Stomach (tissue), 9 donors: ENCODE data around the gene NRG3. TPM values are rescaled to one million over a fixed set of nuclear protein-coding genes. Genes with fewer than 3 reads are reported as not detected.
"Not testable (repeated sequence)": the region's sequence is repeated elsewhere in the genome, so short reads cannot be mapped to it uniquely, and the experiment has no call there.

Source experiments
- DNase-seq, 2 donors: peaks; one replicate each; pipeline versions ENCODE4 v3.0.0 to v3.0.0-alpha.2; 2013 to 2019
- H3K27ac ChIP-seq, 5 donors: fragments of 200-600 bp in 4 of 5; sonication (generic) in 4 of 5; one replicate each; pipeline ENCODE4 v1.5.1; 2013 to 2019; ENCODE audit warnings: mild to moderate bottlenecking in 1 of 5, moderate library complexity in 1 of 5
- H3K27me3 ChIP-seq, 3 donors: fragments of 200-600 bp; sonication (generic); one replicate each; pipeline ENCODE4 v1.5.1; 2017 to 2019; ENCODE audit warnings: mixed run types in 1 of 3
- H3K36me3 ChIP-seq, 4 donors: fragments of 200-600 bp; sonication (generic); 1 replicate in 3 of 4; 2 replicates in 1 of 4; pipeline ENCODE4 v1.5.1; 2016 to 2019
- H3K4me1 ChIP-seq, 4 donors: fragments of 200-600 bp; sonication (generic); one replicate each; pipeline ENCODE4 v1.5.1; 2016 to 2019
- H3K4me3 ChIP-seq, 4 donors: fragments of 200-600 bp; sonication (generic) in 3 of 4; one replicate each; pipeline ENCODE4 v1.5.1; 2016 to 2019; ENCODE audit warnings: mild to moderate bottlenecking in 1 of 4
- H3K9me3 ChIP-seq, 4 donors: fragments of 200-600 bp; sonication (generic); one replicate each; pipeline ENCODE4 v1.5.1; 2016 to 2019
- EP300 ChIP-seq: sonication (generic); formaldehyde crosslinking; IDR thresholded peaks from one replicate; pipeline ENCODE4 v1.6.1; 2017; ENCODE audit warnings: antibody characterized with exemption
- POLR2A ChIP-seq, 4 donors: fragments of 450-650 bp; IDR thresholded peaks; one replicate each; pipeline ENCODE4 v1.6.1; 2016; ENCODE audit warnings: antibody characterized with exemption in 4 of 4, control low read depth in 2 of 4, mild to moderate bottlenecking in 1 of 4, moderate library complexity in 1 of 4
- POLR2AphosphoS5 ChIP-seq, 3 donors: sonication (generic); formaldehyde crosslinking; IDR thresholded peaks; one replicate each; pipeline ENCODE4 v1.6.1; 2016; ENCODE audit warnings: antibody characterized with exemption in 3 of 3
- WGBS, 5 donors: extraction: QIAGEN DNeasy Blood & Tissue Kit in 3 of 5; methylation state at CpG; one replicate each; pipeline versions ENCODE4 v1.1.5 to v1.1.7; 2013 to 2018; 5-methylcytosine and 5-hydroxymethylcytosine counted together
- intact Hi-C: fragments of 100-400 bp; cut with DNase I; formaldehyde crosslinking; loops from one replicate; pipeline ENCODE4 v1.15.1; 2023; ENCODE audit warnings: low total_unique reads
- polyA plus RNA-seq, 3 donors: library from polyadenylated mRNA; stranded (reverse); fragments of 200-250 nt; gene quantifications; one replicate each; pipeline ENCODE4 v1.2.3, GENCODE V29; 2013
- total RNA-seq, 5 donors: library from RNA; depleted of rRNA; stranded (reverse); fragments of >200 nt; gene quantifications; one replicate each; pipeline versions ENCODE4 v1.1.0 to v1.2.3, GENCODE V29; 2014 to 2016
- TF ChIP-seq, protein P1 (sequence below), 7 experiments: fragments of 450-650 bp in 4 of 7; fragments of 200-600 bp in 3 of 7; sonication (generic) in 3 of 7; IDR thresholded peaks; one replicate each; pipeline ENCODE4 v1.5.1; 2016 to 2019; ENCODE audit warnings: antibody characterized with exemption in 7 of 7, control low read depth in 2 of 7, mild to moderate bottlenecking in 1 of 7
- donor health status: healthy with polysubstance abuse.
- donor health status: Bipolar disorder and iron deficiency.
- donor health status: healthy.

The NRG3 gene
- total and polyA plus RNA-seq, 8 donors = 0.08 to 2.5 (median 0.52) TPM; not detected in 4

DNA sequence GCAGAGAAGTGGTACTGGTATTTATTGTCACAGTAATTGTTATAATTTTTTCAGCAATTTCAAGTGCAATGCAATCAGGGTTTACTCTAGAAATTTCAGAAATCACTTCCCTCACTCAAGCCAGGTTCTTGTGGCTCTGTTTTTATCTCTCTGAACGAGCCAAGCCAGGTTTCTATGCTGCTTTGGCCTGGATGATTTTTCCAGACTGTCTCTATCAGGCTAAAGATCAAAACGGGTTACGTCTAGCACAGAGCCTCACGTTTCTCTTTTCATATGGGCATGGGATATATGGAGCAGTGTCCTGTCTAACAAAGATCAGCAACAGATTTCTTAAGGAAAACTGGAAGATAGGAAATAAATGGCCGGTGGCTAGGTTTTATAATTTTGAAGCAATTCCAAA lies 1105.3 kb downstream of the NRG3 start:
- TF ChIP-seq POLR2A (IDR thresholded peaks at IDR 0.05) (no peak), POLR2AphosphoS5 (IDR thresholded peaks at IDR 0.05) (no peak), EP300 (no peak)
- TF ChIP-seq, protein P1, sequence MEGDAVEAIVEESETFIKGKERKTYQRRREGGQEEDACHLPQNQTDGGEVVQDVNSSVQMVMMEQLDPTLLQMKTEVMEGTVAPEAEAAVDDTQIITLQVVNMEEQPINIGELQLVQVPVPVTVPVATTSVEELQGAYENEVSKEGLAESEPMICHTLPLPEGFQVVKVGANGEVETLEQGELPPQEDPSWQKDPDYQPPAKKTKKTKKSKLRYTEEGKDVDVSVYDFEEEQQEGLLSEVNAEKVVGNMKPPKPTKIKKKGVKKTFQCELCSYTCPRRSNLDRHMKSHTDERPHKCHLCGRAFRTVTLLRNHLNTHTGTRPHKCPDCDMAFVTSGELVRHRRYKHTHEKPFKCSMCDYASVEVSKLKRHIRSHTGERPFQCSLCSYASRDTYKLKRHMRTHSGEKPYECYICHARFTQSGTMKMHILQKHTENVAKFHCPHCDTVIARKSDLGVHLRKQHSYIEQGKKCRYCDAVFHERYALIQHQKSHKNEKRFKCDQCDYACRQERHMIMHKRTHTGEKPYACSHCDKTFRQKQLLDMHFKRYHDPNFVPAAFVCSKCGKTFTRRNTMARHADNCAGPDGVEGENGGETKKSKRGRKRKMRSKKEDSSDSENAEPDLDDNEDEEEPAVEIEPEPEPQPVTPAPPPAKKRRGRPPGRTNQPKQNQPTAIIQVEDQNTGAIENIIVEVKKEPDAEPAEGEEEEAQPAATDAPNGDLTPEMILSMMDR (IDR thresholded peaks at IDR 0.05) = no peak
- H3K27ac ChIP-seq = no peak overlapping the region
- no peaks in the 10 kb centered on the region for H3K27me3 ChIP-seq
- no peak overlapping the region for H3K4me3 ChIP-seq
- H3K36me3 ChIP-seq = no peaks in the 10 kb centered on the region
- no peak for DNase-seq
- WGBS, 5 donors = 52 to 69% (median 66%) methylated on average over 5 of the region's 5 CpGs
- no peaks in the 10 kb centered on the region for H3K9me3 ChIP-seq
- H3K4me1 ChIP-seq = no peaks in the 10 kb centered on the region
- intact Hi-C loops = no loop called here

DNA sequence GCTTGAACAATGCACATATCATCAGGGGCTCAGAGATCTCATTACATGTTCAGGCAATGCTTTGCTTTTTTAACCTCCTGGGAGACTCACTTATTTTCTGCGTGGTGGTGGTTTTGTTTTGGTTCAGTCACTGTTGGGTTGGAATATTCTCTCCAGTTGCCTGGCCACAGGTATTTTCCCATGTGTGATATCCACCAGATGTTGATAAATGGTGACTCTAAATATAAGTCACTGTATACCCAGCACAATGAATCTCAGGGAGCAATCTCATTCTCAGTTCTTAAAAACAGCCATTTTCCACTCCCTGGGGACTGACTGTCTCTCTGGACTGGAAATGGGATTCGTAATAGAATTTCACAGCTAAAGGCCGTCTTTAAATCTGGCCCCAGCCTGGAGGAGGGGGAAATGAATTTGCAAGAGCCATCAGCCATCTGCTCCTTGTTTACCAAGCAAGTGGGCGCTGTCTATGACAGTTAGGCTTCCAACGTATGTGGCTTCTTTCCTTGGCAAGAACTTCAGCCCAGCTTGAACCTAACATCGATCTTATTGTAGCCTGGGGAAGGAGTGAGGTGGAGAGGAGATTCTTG lies 1106.2 kb downstream of the NRG3 start:
- H3K9me3 ChIP-seq = no peaks in the 10 kb centered on the region
- no peak overlapping the region for H3K27ac ChIP-seq
- H3K4me1 ChIP-seq = no peaks in the 10 kb centered on the region
- no peaks in the 10 kb centered on the region for H3K27me3 ChIP-seq
- intact Hi-C loops = no loop called here
- WGBS, 5 donors = 74 to 80% (median 77%) methylated on average over 6 of the region's 6 CpGs
- H3K4me3 ChIP-seq = no peak overlapping the region
- TF ChIP-seq POLR2AphosphoS5 (IDR thresholded peaks at IDR 0.05) (no peak), POLR2A (IDR thresholded peaks at IDR 0.05) (no peak), EP300 (no peak)
- TF ChIP-seq, protein P1 (IDR thresholded peaks at IDR 0.05) = no peak
- no peak for DNase-seq
- no peaks in the 10 kb centered on the region for H3K36me3 ChIP-seq

DNA sequence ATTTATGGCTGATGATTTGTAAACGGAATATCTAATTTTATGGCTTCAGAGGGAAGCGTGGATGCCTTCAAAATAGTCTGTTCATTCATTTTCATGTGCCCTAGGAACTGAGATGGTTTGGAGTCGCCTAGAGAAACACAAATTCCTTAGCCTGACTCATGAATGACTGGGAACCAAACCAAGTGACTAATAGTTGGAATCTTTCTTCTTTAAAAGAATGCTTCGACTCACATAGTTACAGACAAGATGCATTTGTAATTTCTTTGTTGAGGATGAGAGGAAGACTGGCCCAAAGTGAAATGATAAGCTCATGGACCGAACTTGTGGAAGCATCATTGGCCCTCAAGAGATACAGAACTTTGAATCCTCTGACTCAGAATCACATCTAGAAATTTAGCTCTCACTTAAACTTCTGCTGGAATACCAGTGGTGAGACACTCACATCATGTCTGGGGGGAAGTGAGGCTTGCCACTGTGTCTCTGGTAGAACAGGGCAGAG lies 1107.2 kb downstream of the NRG3 start:
- Histone ChIP-seq H3K36me3 (no peaks in the 10 kb centered on the region), H3K27ac (no peak overlapping the region), H3K27me3 (no peaks in the 10 kb centered on the region), H3K4me3 (no peak overlapping the region), H3K9me3 (no peaks in the 10 kb centered on the region), H3K4me1 (no peaks in the 10 kb centered on the region)
- peak in 1 of 2 donors; percentile 60 for DNase-seq
- intact Hi-C loops = no loop called here
- 45 to 68% (median 55%) methylated on average over 5 of the region's 5 CpGs for WGBS, 5 donors
- TF ChIP-seq EP300 (no peak), POLR2A (IDR thresholded peaks at IDR 0.05) (no peak), POLR2AphosphoS5 (IDR thresholded peaks at IDR 0.05) (no peak)
- TF ChIP-seq, protein P1 (IDR thresholded peaks at IDR 0.05) = no peak

DNA sequence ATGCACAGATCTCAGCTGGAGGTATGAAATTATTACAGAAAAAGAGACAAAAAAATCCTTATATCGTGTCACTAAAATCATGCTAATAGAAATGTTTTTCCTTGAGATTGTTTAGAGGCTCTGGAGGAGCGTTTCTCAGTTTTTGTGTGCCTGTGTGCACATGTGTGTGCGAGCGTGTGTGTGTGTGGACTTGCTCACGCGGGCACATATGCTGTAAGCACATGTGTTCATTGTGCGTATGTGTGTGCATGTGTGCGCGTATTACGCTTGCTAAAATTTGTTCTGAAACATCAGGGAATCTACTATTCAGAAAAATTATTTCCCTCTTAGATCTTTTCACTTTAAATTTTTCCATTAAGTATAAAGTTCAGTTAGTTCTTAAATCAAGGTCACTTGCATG lies 1111.2 kb downstream of the NRG3 start:
- Histone ChIP-seq H3K36me3 (no peaks in the 10 kb centered on the region), H3K27me3 (no peaks in the 10 kb centered on the region), H3K4me3 (no peak overlapping the region), H3K4me1 (no peaks in the 10 kb centered on the region), H3K9me3 (no peaks in the 10 kb centered on the region), H3K27ac (no peak overlapping the region)
- no peak for DNase-seq
- intact Hi-C loops = no loop called here
- 90 to 95% (median 92%) methylated on average over 10 of the region's 10 CpGs for WGBS, 5 donors
- TF ChIP-seq POLR2A (IDR thresholded peaks at IDR 0.05) (no peak), EP300 (no peak), POLR2AphosphoS5 (IDR thresholded peaks at IDR 0.05) (no peak)
- TF ChIP-seq, protein P1 (IDR thresholded peaks at IDR 0.05) = no peak

DNA sequence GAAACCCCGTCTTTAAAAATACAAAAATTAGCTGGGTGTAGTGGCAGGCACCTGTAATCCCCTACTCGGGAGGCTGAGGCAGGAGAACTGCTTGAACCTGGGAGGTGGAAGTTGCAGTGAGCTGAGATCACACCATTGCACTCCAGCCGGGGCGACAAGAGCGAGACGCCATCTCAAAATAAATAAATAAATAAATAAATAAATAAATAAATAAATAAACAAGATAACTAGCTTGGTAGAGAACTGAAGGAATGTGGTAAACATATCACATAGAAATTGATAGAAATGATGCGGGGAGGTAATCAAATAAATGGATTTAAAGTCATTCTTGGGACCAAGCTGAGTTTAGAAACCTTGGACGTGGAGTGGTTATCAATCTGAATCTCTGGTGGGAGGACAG lies 1131.5 kb downstream of the NRG3 start:
- H3K36me3 ChIP-seq, H3K9me3 ChIP-seq, DNase-seq, intact Hi-C loops, H3K27me3 ChIP-seq, H3K4me3 ChIP-seq, H3K27ac ChIP-seq, H3K4me1 ChIP-seq: not testable (repeated sequence)
- WGBS, 5 donors = 79 to 93% (median 91%) methylated on average over 8 of the region's 8 CpGs
